ENCODE results near the gene GLT6D1. TPM values are rescaled to one million over a fixed set of nuclear protein-coding genes. Genes with fewer than 3 reads are reported as not detected.
A peak's percentile ranks its signal among the peaks of the same experiment; 100 is the strongest.
"Not testable (repeated sequence)": the region's sequence is repeated elsewhere in the genome, so short reads cannot be mapped to it uniquely, and the experiment has no call there.

GLT6D1 gene
- total RNA-seq (2014; rRNA removed; shearing (Covaris generic)), result not detected in 2 replicates

GRCh38 chr9:135639196-135639595 is at the start of gene GLT6D1:
Gene GLT6D1 (minus strand): TSS chr9:135639540. CDS start chr9:135639187, 353 bp downstream.
- no peak for DNase-seq (ENCODE audit: low read depth)

GRCh38 chr9:135689011-135689410 is 49.7 kb upstream of the GLT6D1 start:
- no peak for DNase-seq (ENCODE audit: low read depth)

- no peak for DNase-seq (ENCODE audit: low read depth)
These were observed 47.9 kb upstream of the GLT6D1 start for GRCh38 chr9:135687216-135687615.

- no peak for DNase-seq (ENCODE audit: low read depth)
These were observed 45.4 kb upstream of the GLT6D1 start for GRCh38 chr9:135684691-135685090.

- no peak for DNase-seq (ENCODE audit: low read depth)
These were observed 44.2 kb upstream of the GLT6D1 start for GRCh38 chr9:135683401-135684034.

GRCh38 chr9:135681161-135681560 is 41.8 kb upstream of the GLT6D1 start:
- no peak for DNase-seq (ENCODE audit: low read depth)

GRCh38 chr9:135680056-135680455 is 40.7 kb upstream of the GLT6D1 start:
- DNase-seq (ENCODE audit: low read depth), result no peak

GRCh38 chr9:135678236-135679017 is 39.1 kb upstream of the GLT6D1 start:
- no peak for DNase-seq (ENCODE audit: low read depth)

- no peak for DNase-seq (ENCODE audit: low read depth)
These were observed 38.4 kb upstream of the GLT6D1 start for GRCh38 chr9:135677641-135678168.

- DNase-seq (ENCODE audit: low read depth), result no peak
These were observed 37.6 kb upstream of the GLT6D1 start for GRCh38 chr9:135676891-135677290.

GRCh38 chr9:135674977-135675376 is 35.6 kb upstream of the GLT6D1 start:
- no peak for DNase-seq (ENCODE audit: low read depth)

GRCh38 chr9:135673941-135674340 is 34.6 kb upstream of the GLT6D1 start:
- DNase-seq (ENCODE audit: low read depth), result no peak

- DNase-seq (ENCODE audit: low read depth), result not testable (repeated sequence)
These were observed 33.4 kb upstream of the GLT6D1 start for GRCh38 chr9:135672786-135673185.

GRCh38 chr9:135671591-135672041 is 32.3 kb upstream of the GLT6D1 start:
- DNase-seq (ENCODE audit: low read depth), result peak; percentile 51

GRCh38 chr9:135670721-135671590 is 31.6 kb upstream of the GLT6D1 start:
- no peak for DNase-seq (ENCODE audit: low read depth)

- DNase-seq (ENCODE audit: low read depth), result no peak
These were observed 30.4 kb upstream of the GLT6D1 start for GRCh38 chr9:135669616-135670285.

GRCh38 chr9:135669018-135669417 is 29.7 kb upstream of the GLT6D1 start:
- DNase-seq (ENCODE audit: low read depth), result not testable (repeated sequence)

- no peak for DNase-seq (ENCODE audit: low read depth)
These were observed 28.2 kb upstream of the GLT6D1 start for GRCh38 chr9:135667463-135668001.

GRCh38 chr9:135666534-135667462 is 27.5 kb upstream of the GLT6D1 start:
- no peak for DNase-seq (ENCODE audit: low read depth)

GRCh38 chr9:135665795-135666189 is 26.5 kb upstream of the GLT6D1 start:
- DNase-seq (ENCODE audit: low read depth), result no peak

Measured in Daoy (cell line).